Hepatocyte (in vitro differentiated cells): Measurements from ENCODE around the gene FOXF1. TPM values are rescaled to one million over a fixed set of nuclear protein-coding genes. Genes with fewer than 3 reads are reported as not detected.

Experiments
- DNase-seq: peaks from one replicate; pipeline ENCODE4 v3.0.0-alpha.2; 2016; ENCODE audit warnings: low spot score
- H2AFZ ChIP-seq: fragments of 200-600 bp; sonication (generic); 2 replicates; pipeline ENCODE4 v1.6.0; 2016; ENCODE audit warnings: antibody characterized with exemption, mild to moderate bottlenecking
- H3K27ac ChIP-seq: fragments of 200-600 bp; sonication (generic); 2 replicates; pipeline ENCODE4 v1.5.1; 2016; ENCODE audit warnings: mild to moderate bottlenecking
- H3K27me3 ChIP-seq: fragments of 200-600 bp; sonication (generic); 2 replicates; pipeline ENCODE4 v1.6.1; 2016
- H3K36me3 ChIP-seq: fragments of 200-600 bp; sonication (generic); replicated peaks from 2 replicates; pipeline ENCODE4 v1.5.1; 2016; ENCODE audit warnings: low read depth; ENCODE audit not compliant: insufficient read depth
- H3K4me1 ChIP-seq: fragments of 200-600 bp; sonication (generic); 2 replicates; pipeline ENCODE4 v1.5.1; 2016; ENCODE audit warnings: mild to moderate bottlenecking, moderate library complexity; ENCODE audit not compliant: insufficient read depth
- H3K4me2 ChIP-seq: fragments of 200-600 bp; sonication (generic); 2 replicates; pipeline ENCODE4 v1.6.0; 2016
- H3K4me3 ChIP-seq: fragments of 200-600 bp; sonication (generic); 2 replicates; pipeline ENCODE4 v1.5.1; 2016; ENCODE audit warnings: mild to moderate bottlenecking
- H3K79me2 ChIP-seq: fragments of 200-600 bp; sonication (generic); 2 replicates; pipeline ENCODE4 v1.6.0; 2017; ENCODE audit warnings: mild to moderate bottlenecking
- H3K9me2 ChIP-seq: fragments of 200-600 bp; sonication (generic); replicated peaks from 2 replicates; pipeline ENCODE4 v1.6.0; 2017; ENCODE audit warnings: mild to moderate bottlenecking; ENCODE audit not compliant: insufficient read depth
- H3K9me3 ChIP-seq: fragments of 200-600 bp; sonication (generic); 2 replicates; pipeline ENCODE4 v1.5.1; 2016; ENCODE audit warnings: low read depth, mild to moderate bottlenecking
- H4K20me1 ChIP-seq: fragments of 200-600 bp; sonication (generic); 2 replicates; pipeline ENCODE4 v1.6.0; 2016; ENCODE audit warnings: mild to moderate bottlenecking; ENCODE audit not compliant: insufficient read depth, poor library complexity, severe bottlenecking
- EZH2 ChIP-seq: fragments of 200-600 bp; sonication (generic); IDR thresholded peaks from 2 replicates; pipeline ENCODE4 v1.6.1; 2016; ENCODE audit warnings: antibody characterized with exemption, mild to moderate bottlenecking, borderline replicate concordance
- EZH2phosphoT487 ChIP-seq: fragments of 200-600 bp; sonication (generic); IDR thresholded peaks from one replicate; pipeline ENCODE4 v1.6.1; 2018; ENCODE audit warnings: antibody characterized with exemption, mild to moderate bottlenecking, low read depth, moderate library complexity; ENCODE audit not compliant: unreplicated experiment, severe bottlenecking
- WGBS: methylation state at CpG from one replicate; pipeline ENCODE4 v1.1.6; 2016; ENCODE audit warnings: low lambda C conversion rate; ENCODE audit errors: missing lambda C conversion rate; 5-methylcytosine and 5-hydroxymethylcytosine counted together
- polyA plus RNA-seq: library from polyadenylated mRNA; unstranded; fragments of >200 nt; fragmentation: Nextera tagmentation; extraction: Ambion mirVana; gene quantifications from 2 replicates; pipeline ENCODE4 v1.2.1, GENCODE V29; 2016
- total RNA-seq: library from RNA; depleted of rRNA; stranded (reverse); fragments of >200 nt; gene quantifications from 2 replicates; pipeline ENCODE4 v1.2.3, GENCODE V29; 2014
- TF ChIP-seq, protein P1 (sequence below): fragments of 200-600 bp; sonication (generic); IDR thresholded peaks from 2 replicates; pipeline ENCODE4 v1.5.1; 2016; ENCODE audit warnings: antibody characterized with exemption, mild to moderate bottlenecking; ENCODE audit not compliant: poor library complexity

Gene FOXF1
- total and polyA plus RNA-seq, 2 experiments from 2014 or later = 26.8 to 37.4 TPM

DNA sequence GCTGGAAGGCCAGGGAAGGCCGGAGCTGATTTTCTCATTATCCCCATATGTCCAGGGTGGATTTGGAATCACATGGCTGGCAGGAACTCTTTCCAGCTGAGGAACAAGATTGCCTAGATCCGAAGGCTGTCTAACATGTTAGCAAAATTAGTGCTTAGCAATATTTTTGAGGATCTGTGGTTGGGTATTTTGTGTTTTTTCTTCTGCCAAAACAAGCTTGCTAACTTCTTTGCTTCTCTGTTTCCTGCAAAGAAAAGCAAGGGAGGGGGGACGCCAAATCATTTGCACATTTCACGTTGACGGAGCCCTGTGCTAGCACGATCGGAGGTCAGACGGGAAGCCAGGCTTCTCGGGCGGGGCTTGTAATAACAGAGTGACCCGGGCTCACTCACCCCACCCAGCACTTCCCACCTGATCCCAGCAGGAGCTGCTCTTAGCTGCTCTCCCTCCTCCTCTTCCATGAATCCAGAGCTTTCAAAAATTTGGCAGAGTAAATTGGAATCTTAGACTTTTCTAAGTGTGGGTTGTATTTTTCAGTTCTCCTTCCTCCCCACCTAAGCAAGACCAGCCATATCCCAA lies 33.3 kb upstream of the FOXF1 start:
- Histone ChIP-seq H3K4me3 (no peak overlapping the region), H3K27me3 (peaks cover 14% of the 10 kb centered on the region), H3K9me2 (no peaks in the 10 kb centered on the region), H3K4me1 (peaks cover 3% of the 10 kb centered on the region), H3K9me3 (no peaks in the 10 kb centered on the region), H3K36me3 (no peaks in the 10 kb centered on the region), H4K20me1 (peaks cover 4% of the 10 kb centered on the region), H3K79me2 (peaks cover 3% of the 10 kb centered on the region), H3K4me2 (no peak overlapping the region), H2AFZ (no peak overlapping the region), H3K27ac (no peak overlapping the region)
- no peak for DNase-seq
- no peak for TF ChIP-seq EZH2phosphoT487
- TF ChIP-seq, protein P1, sequence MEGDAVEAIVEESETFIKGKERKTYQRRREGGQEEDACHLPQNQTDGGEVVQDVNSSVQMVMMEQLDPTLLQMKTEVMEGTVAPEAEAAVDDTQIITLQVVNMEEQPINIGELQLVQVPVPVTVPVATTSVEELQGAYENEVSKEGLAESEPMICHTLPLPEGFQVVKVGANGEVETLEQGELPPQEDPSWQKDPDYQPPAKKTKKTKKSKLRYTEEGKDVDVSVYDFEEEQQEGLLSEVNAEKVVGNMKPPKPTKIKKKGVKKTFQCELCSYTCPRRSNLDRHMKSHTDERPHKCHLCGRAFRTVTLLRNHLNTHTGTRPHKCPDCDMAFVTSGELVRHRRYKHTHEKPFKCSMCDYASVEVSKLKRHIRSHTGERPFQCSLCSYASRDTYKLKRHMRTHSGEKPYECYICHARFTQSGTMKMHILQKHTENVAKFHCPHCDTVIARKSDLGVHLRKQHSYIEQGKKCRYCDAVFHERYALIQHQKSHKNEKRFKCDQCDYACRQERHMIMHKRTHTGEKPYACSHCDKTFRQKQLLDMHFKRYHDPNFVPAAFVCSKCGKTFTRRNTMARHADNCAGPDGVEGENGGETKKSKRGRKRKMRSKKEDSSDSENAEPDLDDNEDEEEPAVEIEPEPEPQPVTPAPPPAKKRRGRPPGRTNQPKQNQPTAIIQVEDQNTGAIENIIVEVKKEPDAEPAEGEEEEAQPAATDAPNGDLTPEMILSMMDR = no peak
- no peak for TF ChIP-seq EZH2
- WGBS = 38% methylated on average over 11 of the region's 11 CpGs

- Histone ChIP-seq H3K27me3 (peaks cover 14% of the 10 kb centered on the region), H3K4me3 (no peak overlapping the region), H3K27ac (no peak overlapping the region), H3K36me3 (no peaks in the 10 kb centered on the region), H4K20me1 (peaks cover 4% of the 10 kb centered on the region), H3K9me2 (no peaks in the 10 kb centered on the region), H3K9me3 (no peaks in the 10 kb centered on the region), H3K4me2 (no peak overlapping the region), H3K79me2 (peaks cover 3% of the 10 kb centered on the region), H3K4me1 (peaks cover 3% of the 10 kb centered on the region), H2AFZ (no peak overlapping the region)
- DNase-seq = no peak
- 60% methylated on average over 5 of the region's 5 CpGs for WGBS
- TF ChIP-seq, protein P1 = no peak
- no peak for TF ChIP-seq EZH2
- no peak for TF ChIP-seq EZH2phosphoT487
Measured at GRCh38 chr16:86477642-86478041, 32.7 kb upstream of the FOXF1 start.

DNA sequence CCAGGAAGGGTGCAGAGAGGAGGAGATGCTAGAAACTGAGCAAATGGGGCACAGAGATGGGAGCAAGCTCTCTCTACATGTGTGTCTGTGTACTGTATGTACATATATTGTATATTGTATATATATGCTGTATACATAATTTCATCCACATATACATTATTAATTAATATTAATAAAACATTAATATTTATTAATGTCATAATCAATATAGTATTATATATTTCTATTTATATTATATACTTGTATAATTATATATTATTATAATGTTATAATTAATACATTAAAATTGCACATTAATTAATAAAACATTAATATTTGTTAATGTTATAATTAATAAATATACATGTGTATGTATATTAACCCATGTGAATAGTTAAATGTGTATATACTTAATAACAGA lies 31.5 kb upstream of the FOXF1 start:
- H3K27ac ChIP-seq = no peak overlapping the region
- no peaks in the 10 kb centered on the region for H3K9me2 ChIP-seq
- TF ChIP-seq, protein P1 = no peak
- no peak for TF ChIP-seq EZH2phosphoT487
- TF ChIP-seq EZH2 = no peak
- no peak for DNase-seq
- no peak overlapping the region for H2AFZ ChIP-seq
- H3K9me3 ChIP-seq = no peaks in the 10 kb centered on the region
- peaks cover 4% of the 10 kb centered on the region for H4K20me1 ChIP-seq
- no peak overlapping the region for H3K4me2 ChIP-seq
- peaks cover 3% of the 10 kb centered on the region for H3K79me2 ChIP-seq
- peaks cover 14% of the 10 kb centered on the region for H3K27me3 ChIP-seq
- no peak overlapping the region for H3K4me3 ChIP-seq
- H3K36me3 ChIP-seq = no peaks in the 10 kb centered on the region
- peaks cover 3% of the 10 kb centered on the region for H3K4me1 ChIP-seq
